A673 (cell line): ENCODE measurements around the gene TCP11. TPM values are rescaled to one million over a fixed set of nuclear protein-coding genes. Genes with fewer than 3 reads are reported as not detected.

Experiments
- BruUV-seq: library from RNA; stranded (reverse); fragments of 400-500 nt; replicated peaks from 2 replicates; lab custom pipeline; 2021; lab: Mats Ljungman, UMichigan
- CTCF ChIA-PET: fragments of 300-600 bp; sonication (Branson Sonifier 250); formaldehyde crosslinking; loops from one replicate; lab custom pipeline; 2022; ENCODE audit warnings: antibody characterized with exemption; lab: Charles Lee
- POLR2A ChIA-PET: fragments of 300-600 bp; sonication (Branson Sonifier 250); formaldehyde crosslinking; loops from one replicate; lab custom pipeline; 2022; ENCODE audit warnings: antibody characterized with exemption; ENCODE audit not compliant: low non-redundant PET; lab: Charles Lee
- DNase-seq: peaks from one replicate; pipeline ENCODE4 v3.0.0-alpha.2; 2015; ENCODE audit warnings: low spot score
- H3K27ac ChIP-seq: fragments of 200-600 bp; sonication (generic); 2 replicates; pipeline ENCODE4 v1.5.1; 2016; ENCODE audit warnings: mixed run types, low read depth, mild to moderate bottlenecking, mixed read lengths, antibody characterized with exemption, low read length; ENCODE audit not compliant: poor library complexity, severe bottlenecking
- H3K27me3 ChIP-seq: fragments of 200-600 bp; sonication (generic); replicated peaks from 2 replicates; pipeline ENCODE4 v1.6.1; 2017; ENCODE audit warnings: mixed run types, low read depth, mild to moderate bottlenecking, mixed read lengths, antibody characterized with exemption, low read length; ENCODE audit not compliant: insufficient read depth, poor library complexity
- H3K36me3 ChIP-seq: fragments of 200-600 bp; sonication (generic); 2 replicates; pipeline ENCODE4 v1.6.1; 2016; ENCODE audit warnings: mixed run types, mild to moderate bottlenecking, mixed read lengths, antibody characterized with exemption, low read length; ENCODE audit not compliant: insufficient read depth, poor library complexity, severe bottlenecking
- H3K4me1 ChIP-seq: fragments of 200-600 bp; sonication (generic); 2 replicates; pipeline ENCODE4 v1.6.1; 2017; ENCODE audit warnings: mixed run types, mild to moderate bottlenecking, mixed read lengths, antibody characterized with exemption, low read length; ENCODE audit not compliant: insufficient read depth, poor library complexity, severe bottlenecking
- H3K4me3 ChIP-seq: fragments of 200-600 bp; sonication (generic); 2 replicates; pipeline ENCODE4 v1.5.1; 2016; ENCODE audit warnings: low read depth, mixed run types, mild to moderate bottlenecking, mixed read lengths, low read length; ENCODE audit not compliant: poor library complexity, severe bottlenecking
- H3K9me3 ChIP-seq: fragments of 200-600 bp; sonication (generic); 2 replicates; pipeline ENCODE4 v1.6.1; 2016; ENCODE audit warnings: mixed run types, low read depth, mild to moderate bottlenecking, mixed read lengths, antibody characterized with exemption, low read length; ENCODE audit not compliant: poor library complexity, severe bottlenecking
- EZH2 ChIP-seq: fragments of 200-600 bp; sonication (generic); IDR thresholded peaks from 2 replicates; pipeline ENCODE4 v1.6.1; 2017; ENCODE audit warnings: borderline replicate concordance, low read depth, mild to moderate bottlenecking, mixed read lengths, antibody characterized with exemption, low read length; ENCODE audit not compliant: poor library complexity, severe bottlenecking
- intact Hi-C: fragments of 100-400 bp; cut with micrococcal nuclease; formaldehyde crosslinking; loops from one replicate; pipeline ENCODE4 v1.10.0; 2022; ENCODE audit not compliant: unreplicated experiment
- total RNA-seq: library from RNA; stranded (reverse); gene quantifications from 2 replicates; pipeline ENCODE4 v1.2.3, GENCODE V29; 2021
- TF ChIP-seq, protein P1 (sequence below): fragments of 300-800, 200-600 bp; sonication (generic); conservative IDR thresholded peaks from 2 replicates; pipeline ENCODE4 v1.5.1; 2017; ENCODE audit warnings: low read depth, mild to moderate bottlenecking, antibody characterized with exemption, low read length, moderate library complexity, mixed read lengths

TCP11 gene
- total RNA-seq, 1 experiment from 2014 or later, result not detected

DNA sequence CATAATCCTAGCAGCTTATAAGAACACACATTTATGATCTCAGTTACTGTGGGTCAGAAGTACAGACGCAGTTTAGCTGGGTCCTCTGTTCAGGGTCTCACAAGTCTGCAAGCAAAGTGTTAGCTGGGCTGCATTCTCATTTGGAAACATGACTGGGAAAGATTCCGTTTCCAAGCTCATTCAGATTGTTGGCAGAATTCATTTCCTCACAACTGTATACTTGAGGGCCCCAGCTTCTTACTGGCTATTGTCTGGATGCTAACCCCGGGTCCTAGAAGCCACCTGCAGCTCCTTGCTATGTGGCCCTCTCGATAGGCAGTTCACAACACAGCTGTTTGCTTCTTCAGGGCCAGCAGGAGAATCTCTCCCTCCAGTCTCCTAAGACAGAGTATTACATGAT lies 13.1 kb downstream of the TCP11 start:
- Histone ChIP-seq H3K4me1 (no peaks in the 10 kb centered on the region), H3K27ac (no peak overlapping the region), H3K36me3 (no peaks in the 10 kb centered on the region), H3K27me3 (no peaks in the 10 kb centered on the region), H3K9me3 (no peaks in the 10 kb centered on the region), H3K4me3 (no peak overlapping the region)
- intact Hi-C loops, result no loop called here
- no peak for DNase-seq
- ChIA-PET CTCF (no interaction called here), POLR2A (no interaction called here)
- no peak for TF ChIP-seq EZH2
- TF ChIP-seq, protein P1, sequence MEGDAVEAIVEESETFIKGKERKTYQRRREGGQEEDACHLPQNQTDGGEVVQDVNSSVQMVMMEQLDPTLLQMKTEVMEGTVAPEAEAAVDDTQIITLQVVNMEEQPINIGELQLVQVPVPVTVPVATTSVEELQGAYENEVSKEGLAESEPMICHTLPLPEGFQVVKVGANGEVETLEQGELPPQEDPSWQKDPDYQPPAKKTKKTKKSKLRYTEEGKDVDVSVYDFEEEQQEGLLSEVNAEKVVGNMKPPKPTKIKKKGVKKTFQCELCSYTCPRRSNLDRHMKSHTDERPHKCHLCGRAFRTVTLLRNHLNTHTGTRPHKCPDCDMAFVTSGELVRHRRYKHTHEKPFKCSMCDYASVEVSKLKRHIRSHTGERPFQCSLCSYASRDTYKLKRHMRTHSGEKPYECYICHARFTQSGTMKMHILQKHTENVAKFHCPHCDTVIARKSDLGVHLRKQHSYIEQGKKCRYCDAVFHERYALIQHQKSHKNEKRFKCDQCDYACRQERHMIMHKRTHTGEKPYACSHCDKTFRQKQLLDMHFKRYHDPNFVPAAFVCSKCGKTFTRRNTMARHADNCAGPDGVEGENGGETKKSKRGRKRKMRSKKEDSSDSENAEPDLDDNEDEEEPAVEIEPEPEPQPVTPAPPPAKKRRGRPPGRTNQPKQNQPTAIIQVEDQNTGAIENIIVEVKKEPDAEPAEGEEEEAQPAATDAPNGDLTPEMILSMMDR, result no peak
- BruUV-seq, result no TSS peak

GRCh38 chr6:35124356-35124755 lies 16.8 kb downstream of the TCP11 start:
- POLR2A ChIA-PET, result no interaction called here
- no peaks in the 10 kb centered on the region for H3K9me3 ChIP-seq
- no peaks in the 10 kb centered on the region for H3K4me1 ChIP-seq
- intact Hi-C loops, result no loop called here
- no peaks in the 10 kb centered on the region for H3K36me3 ChIP-seq
- TF ChIP-seq EZH2, result no peak
- TF ChIP-seq, protein P1, result no peak
- H3K27me3 ChIP-seq, result no peaks in the 10 kb centered on the region
- DNase-seq, result no peak
- no peak overlapping the region for H3K4me3 ChIP-seq
- CTCF ChIA-PET, result no interaction called here
- no TSS peak for BruUV-seq
- no peak overlapping the region for H3K27ac ChIP-seq

GRCh38 chr6:35120746-35121145 lies 20.4 kb downstream of the TCP11 start:
- H3K36me3 ChIP-seq, result no peaks in the 10 kb centered on the region
- H3K4me3 ChIP-seq, result no peak overlapping the region
- BruUV-seq, result no TSS peak
- DNase-seq, result no peak
- H3K9me3 ChIP-seq, result no peaks in the 10 kb centered on the region
- CTCF ChIA-PET, result no interaction called here
- H3K27me3 ChIP-seq, result no peaks in the 10 kb centered on the region
- H3K4me1 ChIP-seq, result no peaks in the 10 kb centered on the region
- POLR2A ChIA-PET, result no interaction called here
- intact Hi-C loops, result no loop called here
- H3K27ac ChIP-seq, result no peak overlapping the region
- TF ChIP-seq, protein P1, result no peak
- TF ChIP-seq EZH2, result no peak
